Measurements from ENCODE around the gene CADPS. TPM values are rescaled to one million over a fixed set of nuclear protein-coding genes. Genes with fewer than 3 reads are reported as not detected.

The CADPS gene
- total and polyA plus RNA-seq, 9 of the 15 experiments (the other 6 are each of a cell fraction or from before 2014, with no cell fraction given), result not detected

GRCh38 chr3:62631488-62631887 is 243.7 kb downstream of the CADPS start:
- Histone ChIP-seq H3K27ac (ENCODE audit: extremely low read depth, low read depth, low read length) (no peak overlapping the region), H3K79me2 (ENCODE audit: control insufficient read depth, insufficient read depth, low read length) (no peaks in the 10 kb centered on the region), H3K4me3 (no peak overlapping the region), H3K4me1 (replicated peaks in 1 of 2; ENCODE audit: control insufficient read depth in 2 of 2, insufficient read depth in 2 of 2, low read length in 2 of 2) (no peaks in the 10 kb centered on the region), H3K9ac (ENCODE audit: insufficient read depth in 1 of 2, low read depth in 2 of 2, low read length in 2 of 2) (no peak overlapping the region), H3K36me3 (ENCODE audit: control insufficient read depth, insufficient read depth, low read length) (no peaks in the 10 kb centered on the region), H3K4me2 (ENCODE audit: insufficient read depth, low read length) (no peak overlapping the region), H2AFZ (ENCODE audit: low read depth, low read length) (no peak overlapping the region), H3K9me1 (ENCODE audit: control insufficient read depth, insufficient read depth, low read length) (no peaks in the 10 kb centered on the region), H3K27me3 (ENCODE audit: control insufficient read depth in 2 of 2, insufficient read depth in 2 of 2, low read length in 2 of 2) (no peaks in the 10 kb centered on the region), H3K9me3 (replicated peaks; ENCODE audit: control insufficient read depth, insufficient read depth, low read depth, low read length) (no peaks in the 10 kb centered on the region), H4K20me1 (replicated peaks; ENCODE audit: control insufficient read depth, insufficient read depth, low read length) (no peaks in the 10 kb centered on the region)
- POLR2A ChIA-PET, result no interaction called here
- TF ChIP-seq ELF4 (CRISPR knock-in tag; IDR thresholded peaks at IDR 0.05), result no peak
- TF ChIP-seq U2AF1 (optimal IDR thresholded peaks at IDR 0.05; ENCODE audit: low read depth, low read length), result no peak
- no peak for TF ChIP-seq PCBP2 (IDR thresholded peaks at IDR 0.05; ENCODE audit: low read depth, low read length, poor library complexity, severe bottlenecking)
- TF ChIP-seq SMARCB1 (IDR thresholded peaks at IDR 0.05; ENCODE audit: insufficient read length, low read depth), result no peak
- TF ChIP-seq RFX1 (IDR thresholded peaks at IDR 0.05), result no peak
- TF ChIP-seq CCNT2 (IDR thresholded peaks at IDR 0.05; ENCODE audit: borderline replicate concordance, extremely low read depth, insufficient read length, low read depth, low read length), result no peak
- TF ChIP-seq XRCC5 (IDR thresholded peaks at IDR 0.05; ENCODE audit: low read depth, low read length), result no peak
- no peak for TF ChIP-seq AFF4 (CRISPR knock-in tag; IDR thresholded peaks at IDR 0.05)
- TF ChIP-seq NR2C1 (IDR thresholded peaks at IDR 0.05), result no peak
- TF ChIP-seq NR2C1 (tag; IDR thresholded peaks at IDR 0.05), result no peak
- TF ChIP-seq TEAD1 (CRISPR knock-in tag; IDR thresholded peaks at IDR 0.05), result no peak
- no peak for TF ChIP-seq POLR2AphosphoS2 (IDR thresholded peaks at IDR 0.05; ENCODE audit: low read length)
- TF ChIP-seq ZSCAN29 (IDR thresholded peaks at IDR 0.05), result no peak
- intact Hi-C loops (cut with micrococcal nuclease), result no loop called here
- in situ Hi-C loops (cut with MboI), result no loop called here
- WGBS (ENCODE audit: insufficient coverage, low coverage, missing lambda C conversion rate), result 3% methylated on average over 2 of the region's 2 CpGs
- ATAC-seq (no peak), DNase-seq (ENCODE audit: extremely low read depth in 1 of 4, low spot score in 3 of 4) (no peak), FAIRE-seq (no peak)
- CTCF ChIA-PET (ENCODE audit: low intra/inter-chr PET ratio), result no interaction called here
- BruUV-seq (replicated peaks), result no TSS peak

All from K562 (cell line).